PC-3 (cell line): ENCODE measurements around the gene TENM4.

Experiments
- CTCF ChIP-seq: fragments of 300-600 bp; sonication (generic); conservative IDR thresholded peaks from 2 replicates; pipeline ENCODE4 v1.5.1; 2017; ENCODE audit warnings: antibody characterized with exemption, low read depth, mild to moderate bottlenecking, low read length
- EZH2 ChIP-seq: fragments of 300-600 bp; sonication (generic); IDR thresholded peaks from one replicate; pipeline ENCODE4 v1.6.1; 2017; ENCODE audit warnings: antibody characterized with exemption, mild to moderate bottlenecking, low read length; ENCODE audit not compliant: unreplicated experiment
- EZH2phosphoT487 ChIP-seq: fragments of 300-600 bp; sonication (generic); IDR thresholded peaks from 2 replicates; pipeline ENCODE4 v1.6.1; 2018; ENCODE audit warnings: mild to moderate bottlenecking, antibody characterized with exemption, low read length, borderline replicate concordance

DNA sequence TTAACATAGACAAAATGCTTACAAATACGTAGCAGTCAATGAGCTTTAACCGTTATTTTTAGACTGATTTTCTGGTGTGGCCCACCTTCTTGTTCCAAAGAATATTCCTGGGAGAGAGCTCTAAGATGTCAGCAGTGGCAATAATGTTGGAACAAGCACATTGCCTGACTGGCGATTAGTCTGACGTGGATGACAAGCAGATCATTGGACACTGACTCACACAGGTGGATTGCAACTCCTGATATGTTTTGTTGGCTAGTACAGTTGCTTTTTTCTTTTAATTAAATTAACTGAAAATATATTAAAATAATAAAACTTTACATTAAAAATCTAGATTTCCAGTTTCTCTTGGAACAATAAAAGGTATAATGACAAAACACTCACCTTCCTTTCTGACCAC lies 78.0 kb downstream of the TENM4 start:
- TF ChIP-seq CTCF: no peak
- no peak for TF ChIP-seq EZH2
- no peak for TF ChIP-seq EZH2phosphoT487
